ENCODE measurements around the gene MORN1.

- TF ChIP-seq POLR2A (IDR thresholded peaks at IDR 0.05; ENCODE audit: low read depth, low read length): no peak
- no peak for TF ChIP-seq POLR2AphosphoS5 (IDR thresholded peaks at IDR 0.05; ENCODE audit: low read depth, low read length)
- TF ChIP-seq TAF1 (IDR thresholded peaks at IDR 0.05; ENCODE audit: low read depth, low read length): no peak
- no peak for TF ChIP-seq SPI1 (IDR thresholded peaks at IDR 0.05; ENCODE audit: low read depth, low read length)
- no peak for TF ChIP-seq POU2F2 (IDR thresholded peaks at IDR 0.05; ENCODE audit: low read depth, low read length)
Measured at GRCh38 chr1:2419416-2419815, 28.1 kb upstream of the MORN1 start.

Measured in GM12891 (cell line).